ENCODE measurements around the gene ADAMTS9. TPM values are rescaled to one million over a fixed set of nuclear protein-coding genes. Genes with fewer than 3 reads are reported as not detected.

ADAMTS9 gene
- total and polyA plus RNA-seq, 4 donors: 1.2 to 13.8 (median 7.4) TPM

DNA sequence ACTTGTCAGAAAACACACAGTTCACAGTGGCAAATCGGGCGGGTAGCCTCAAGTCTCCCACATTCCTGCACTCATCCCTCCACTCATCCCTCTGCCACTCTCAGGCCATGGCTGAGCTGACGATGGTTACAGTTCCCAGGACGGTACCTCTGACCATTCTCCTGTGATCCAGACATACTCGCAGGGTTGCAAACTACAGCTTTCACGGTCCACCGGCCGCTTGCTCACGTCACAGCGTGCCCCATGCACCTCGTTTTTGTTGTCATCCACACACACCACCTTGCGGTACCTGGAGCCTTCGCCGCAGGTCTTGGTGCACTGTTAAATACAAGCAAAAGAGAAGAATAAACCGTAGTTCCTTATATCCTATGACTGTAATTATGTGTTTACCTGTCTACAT lies 137.1 kb downstream of the ADAMTS9 start:
- no peak for DNase-seq (ENCODE audit: low spot score)
- H3K9ac ChIP-seq (ENCODE audit: low read depth in 1 of 2, low read length in 2 of 2): no peak overlapping the region
- H3K36me3 ChIP-seq (ENCODE audit: control insufficient read depth in 4 of 4, insufficient read depth in 3 of 4, low read depth in 1 of 4, low read length in 3 of 4): no peaks in the 10 kb centered on the region
- H3K4me1 ChIP-seq (ENCODE audit: control insufficient read depth in 4 of 4, insufficient read depth in 4 of 4, low read length in 3 of 4): peaks cover 0 to 6% (median under 1%) of the 10 kb centered on the region in 4 donors
- no peak overlapping the region for H3K4me3 ChIP-seq (ENCODE audit: low read depth in 1 of 3, low read length in 3 of 3)
- no peaks in the 10 kb centered on the region for H3K27me3 ChIP-seq (ENCODE audit: control insufficient read depth in 4 of 4, insufficient read depth in 4 of 4, low read length in 3 of 4)
- WGBS: 95% methylated on average over 15 of the region's 15 CpGs
- H3K27ac ChIP-seq (ENCODE audit: low read depth in 1 of 2, low read length in 2 of 2): no peak overlapping the region
- TF ChIP-seq, protein P1, sequence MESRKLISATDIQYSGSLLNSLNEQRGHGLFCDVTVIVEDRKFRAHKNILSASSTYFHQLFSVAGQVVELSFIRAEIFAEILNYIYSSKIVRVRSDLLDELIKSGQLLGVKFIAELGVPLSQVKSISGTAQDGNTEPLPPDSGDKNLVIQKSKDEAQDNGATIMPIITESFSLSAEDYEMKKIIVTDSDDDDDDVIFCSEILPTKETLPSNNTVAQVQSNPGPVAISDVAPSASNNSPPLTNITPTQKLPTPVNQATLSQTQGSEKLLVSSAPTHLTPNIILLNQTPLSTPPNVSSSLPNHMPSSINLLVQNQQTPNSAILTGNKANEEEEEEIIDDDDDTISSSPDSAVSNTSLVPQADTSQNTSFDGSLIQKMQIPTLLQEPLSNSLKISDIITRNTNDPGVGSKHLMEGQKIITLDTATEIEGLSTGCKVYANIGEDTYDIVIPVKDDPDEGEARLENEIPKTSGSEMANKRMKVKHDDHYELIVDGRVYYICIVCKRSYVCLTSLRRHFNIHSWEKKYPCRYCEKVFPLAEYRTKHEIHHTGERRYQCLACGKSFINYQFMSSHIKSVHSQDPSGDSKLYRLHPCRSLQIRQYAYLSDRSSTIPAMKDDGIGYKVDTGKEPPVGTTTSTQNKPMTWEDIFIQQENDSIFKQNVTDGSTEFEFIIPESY (IDR thresholded peaks at IDR 0.05): no peak
- TF ChIP-seq HNF4G (IDR thresholded peaks at IDR 0.05): no peak
- no peak for TF ChIP-seq GABPA (IDR thresholded peaks at IDR 0.05 in 1 of 2, conservative IDR thresholded peaks at IDR 0.05 in 1 of 2)
- TF ChIP-seq, protein P2, sequence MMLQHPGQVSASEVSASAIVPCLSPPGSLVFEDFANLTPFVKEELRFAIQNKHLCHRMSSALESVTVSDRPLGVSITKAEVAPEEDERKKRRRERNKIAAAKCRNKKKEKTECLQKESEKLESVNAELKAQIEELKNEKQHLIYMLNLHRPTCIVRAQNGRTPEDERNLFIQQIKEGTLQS (IDR thresholded peaks at IDR 0.05): no peak
- TF ChIP-seq HNF4A (conservative IDR thresholded peaks at IDR 0.05): no peak
- no peak for TF ChIP-seq RXRA (IDR thresholded peaks at IDR 0.05)
- no peak for TF ChIP-seq JUND (IDR thresholded peaks at IDR 0.05)
- TF ChIP-seq FOXA1 (IDR thresholded peaks at IDR 0.05): no peak
- no peak for TF ChIP-seq YY1 (IDR thresholded peaks at IDR 0.05)
- TF ChIP-seq EGR1 (IDR thresholded peaks at IDR 0.05; ENCODE audit: low read depth in 2 of 2): no peak
- no peak for TF ChIP-seq CTCF (IDR thresholded peaks at IDR 0.05; ENCODE audit: low read depth, low read length, missing input control)
- no peak for TF ChIP-seq RAD21 (IDR thresholded peaks at IDR 0.05)
- no peak for TF ChIP-seq NR2F2 (IDR thresholded peaks at IDR 0.05)
- no peak for TF ChIP-seq SP1 (IDR thresholded peaks at IDR 0.05)
- no peak for TF ChIP-seq REST (IDR thresholded peaks at IDR 0.05)
- TF ChIP-seq FOXA2 (IDR thresholded peaks at IDR 0.05): no peak
- no peak for TF ChIP-seq TAF1 (conservative IDR thresholded peaks at IDR 0.05)
- H3K9me3 ChIP-seq (ENCODE audit: control insufficient read depth in 4 of 4, low read length in 3 of 4): no peaks in the 10 kb centered on the region

GRCh38 chr3:64549869-64550268 lies 137.9 kb downstream of the ADAMTS9 start:
- Histone ChIP-seq H3K4me1 (ENCODE audit: control insufficient read depth in 4 of 4, insufficient read depth in 4 of 4, low read length in 3 of 4) (peaks cover 0 to 6% (median under 1%) of the 10 kb centered on the region in 4 donors), H3K9ac (ENCODE audit: low read depth in 1 of 2, low read length in 2 of 2) (no peak overlapping the region), H3K4me3 (ENCODE audit: low read depth in 1 of 3, low read length in 3 of 3) (no peak overlapping the region), H3K36me3 (ENCODE audit: control insufficient read depth in 4 of 4, insufficient read depth in 3 of 4, low read depth in 1 of 4, low read length in 3 of 4) (no peaks in the 10 kb centered on the region), H3K27ac (ENCODE audit: low read depth in 1 of 2, low read length in 2 of 2) (no peak overlapping the region), H3K27me3 (ENCODE audit: control insufficient read depth in 4 of 4, insufficient read depth in 4 of 4, low read length in 3 of 4) (no peaks in the 10 kb centered on the region), H3K9me3 (ENCODE audit: control insufficient read depth in 4 of 4, low read length in 3 of 4) (no peaks in the 10 kb centered on the region)
- no peak for DNase-seq (ENCODE audit: low spot score)
- WGBS: 87% methylated on average over 3 of the region's 3 CpGs
- TF ChIP-seq REST (IDR thresholded peaks at IDR 0.05): no peak
- no peak for TF ChIP-seq RXRA (IDR thresholded peaks at IDR 0.05)
- no peak for TF ChIP-seq NR2F2 (IDR thresholded peaks at IDR 0.05)
- no peak for TF ChIP-seq GABPA (IDR thresholded peaks at IDR 0.05 in 1 of 2, conservative IDR thresholded peaks at IDR 0.05 in 1 of 2)
- no peak for TF ChIP-seq YY1 (IDR thresholded peaks at IDR 0.05)
- TF ChIP-seq HNF4A (conservative IDR thresholded peaks at IDR 0.05): no peak
- TF ChIP-seq HNF4G (IDR thresholded peaks at IDR 0.05): no peak
- no peak for TF ChIP-seq MAX (IDR thresholded peaks at IDR 0.05)
- no peak for TF ChIP-seq EGR1 (IDR thresholded peaks at IDR 0.05; ENCODE audit: low read depth in 2 of 2)
- TF ChIP-seq FOXA2 (IDR thresholded peaks at IDR 0.05): no peak
- no peak for TF ChIP-seq TAF1 (conservative IDR thresholded peaks at IDR 0.05)
- no peak for TF ChIP-seq SP1 (IDR thresholded peaks at IDR 0.05)
- TF ChIP-seq JUND (IDR thresholded peaks at IDR 0.05): no peak
- TF ChIP-seq FOXA1 (IDR thresholded peaks at IDR 0.05): no peak
- TF ChIP-seq, protein P2 (IDR thresholded peaks at IDR 0.05): no peak

All from liver (tissue), 9 donors.